H1 (cell line): ENCODE data around the gene GREB1.

Source experiments
- CEBPB ChIP-seq: IDR thresholded peaks from 2 replicates; pipeline ENCODE4 v1.6.1; 2012; ENCODE audit warnings: low read depth, low read length
- CTCF ChIP-seq, 3 experiments: IDR thresholded peaks; 1 replicate in 2 of 3; 2 replicates in 1 of 3; pipeline versions ENCODE4 v1.5.1 to v1.6.1; 2011; ENCODE audit warnings: low read length in 3 of 3, mild to moderate bottlenecking in 3 of 3, inconsistent platforms in 2 of 3, low read depth in 1 of 3, moderate library complexity in 1 of 3; ENCODE audit not compliant: insufficient read depth in 1 of 3; ENCODE audit errors: control extremely low read depth in 1 of 3
- EGR1 ChIP-seq: IDR thresholded peaks from 2 replicates; pipeline ENCODE4 v1.6.1; 2011; ENCODE audit warnings: low read depth, low read length, borderline replicate concordance
- EP300 ChIP-seq, 2 experiments: IDR thresholded peaks; 1 replicate in 1 of 2; 2 replicates in 1 of 2; pipeline ENCODE4 v1.6.1; 2011 to 2012; ENCODE audit warnings: low read depth in 2 of 2, low read length in 2 of 2, mild to moderate bottlenecking in 2 of 2, borderline replicate concordance in 1 of 2, inconsistent platforms in 1 of 2, moderate library complexity in 1 of 2
- MAFK ChIP-seq: IDR thresholded peaks from 2 replicates; pipeline ENCODE4 v1.6.1; 2012; ENCODE audit warnings: low read depth, mild to moderate bottlenecking, improper control_type of control experiment, low read length
- POLR2A ChIP-seq, 2 experiments: IDR thresholded peaks; 1 replicate in 1 of 2; 2 replicates in 1 of 2; pipeline ENCODE4 v1.6.1; 2011; ENCODE audit warnings: low read depth in 2 of 2, low read length in 2 of 2, mild to moderate bottlenecking in 2 of 2; ENCODE audit errors: control extremely low read depth in 1 of 2
- RNF2 ChIP-seq: fragments of 200-900, 300-1000 bp; sonication (generic); IDR thresholded peaks from 2 replicates; pipeline ENCODE4 v1.7.1; 2016; ENCODE audit warnings: borderline replicate concordance, low read depth, mild to moderate bottlenecking, antibody characterized with exemption, low read length; ENCODE audit not compliant: poor library complexity, severe bottlenecking; ENCODE audit errors: missing control alignments
- TAF1 ChIP-seq: IDR thresholded peaks from 2 replicates; pipeline ENCODE4 v1.6.1; 2011; ENCODE audit warnings: mild to moderate bottlenecking, low read depth, low read length

- TF ChIP-seq CTCF (IDR thresholded peaks at IDR 0.05; ENCODE audit: control extremely low read depth in 1 of 3, insufficient read depth in 1 of 3, low read depth in 1 of 3, low read length in 3 of 3) = no peak
- TF ChIP-seq TAF1 = no peak
- no peak for TF ChIP-seq MAFK
- no peak for TF ChIP-seq RNF2
- no peak for TF ChIP-seq POLR2A (IDR thresholded peaks at IDR 0.05; ENCODE audit: control extremely low read depth in 1 of 2, low read depth in 2 of 2, low read length in 2 of 2)
- no peak for TF ChIP-seq EGR1
- TF ChIP-seq EP300 (IDR thresholded peaks at IDR 0.05; ENCODE audit: borderline replicate concordance in 1 of 2, low read depth in 2 of 2, low read length in 2 of 2) = no peak
- TF ChIP-seq CEBPB = no peak
Measured at GRCh38 chr2:11494310-11494709, 39.5 kb upstream of the GREB1 start.
